Measurements from ENCODE around the gene GNL1. TPM values are rescaled to one million over a fixed set of nuclear protein-coding genes. Genes with fewer than 3 reads are reported as not detected.

Gene GNL1
- polyA plus RNA-seq, 1 donor (not counting 4 experiments of a cell fraction or from before 2014, with no cell fraction given), result 39.5 TPM

- TF ChIP-seq EZH2 (IDR thresholded peaks at IDR 0.05; ENCODE audit: low read length) (no peak), CTCF (optimal IDR thresholded peaks at IDR 0.05 in 1 of 3, IDR thresholded peaks at IDR 0.05 in 1 of 3, conservative IDR thresholded peaks at IDR 0.05 in 1 of 3; ENCODE audit: extremely low read depth in 1 of 3, insufficient read depth in 2 of 3, low read length in 3 of 3) (no peak)
- Histone ChIP-seq H3K9me1 (ENCODE audit: control insufficient read depth, extremely low read depth, insufficient read depth, low read length) (no peaks in the 10 kb centered on the region), H3K9ac (ENCODE audit: control insufficient read depth, extremely low read depth, insufficient read depth, low read length) (no peak overlapping the region), H3K27me3 (ENCODE audit: control insufficient read depth, extremely low read depth, insufficient read depth, low read length) (no peaks in the 10 kb centered on the region), H3K4me3 (ENCODE audit: control insufficient read depth in 2 of 3, extremely low read depth in 1 of 3, insufficient read depth in 2 of 3, low read depth in 1 of 3, low read length in 3 of 3) (no peak overlapping the region), H3K9me3 (ENCODE audit: control insufficient read depth, low read depth, low read length) (no peaks in the 10 kb centered on the region), H2AFZ (ENCODE audit: control insufficient read depth, low read length) (no peak overlapping the region), H4K20me1 (ENCODE audit: control insufficient read depth, extremely low read depth, insufficient read depth, low read length) (no peaks in the 10 kb centered on the region), H3K36me3 (ENCODE audit: control insufficient read depth in 2 of 2, extremely low read depth in 1 of 2, insufficient read depth in 2 of 2, low read length in 2 of 2) (peaks cover 6 to 7% of the 10 kb centered on the region in 2 experiments), H3K27ac (ENCODE audit: control insufficient read depth, insufficient read depth, low read length) (no peak overlapping the region), H3K4me1 (ENCODE audit: control insufficient read depth, extremely low read depth, insufficient read depth, low read length) (no peaks in the 10 kb centered on the region), H3K4me2 (ENCODE audit: control insufficient read depth, extremely low read depth, insufficient read depth, low read depth, low read length) (no peak overlapping the region), H3K79me2 (ENCODE audit: control insufficient read depth, insufficient read depth, low read length) (no peaks in the 10 kb centered on the region)
- dilution Hi-C loops (cut with MboI; ENCODE audit: extremely low pct_ligation_motif_present, low sequenced_read_pairs), result no loop called here
- DNase-seq (ENCODE audit: low read depth, low spot score) (no peak), FAIRE-seq (no peak)
Observed at GRCh38 chr6:30564114-30564513, 7.8 kb upstream of the GNL1 start.

GRCh38 chr6:30562470-30563425 is 6.5 kb upstream of the GNL1 start:
- no peak for TF ChIP-seq EZH2 (IDR thresholded peaks at IDR 0.05; ENCODE audit: low read length)
- no peak for TF ChIP-seq CTCF (optimal IDR thresholded peaks at IDR 0.05 in 1 of 3, IDR thresholded peaks at IDR 0.05 in 1 of 3, conservative IDR thresholded peaks at IDR 0.05 in 1 of 3; ENCODE audit: extremely low read depth in 1 of 3, insufficient read depth in 2 of 3, low read length in 3 of 3)
- Histone ChIP-seq H3K27ac (ENCODE audit: control insufficient read depth, insufficient read depth, low read length) (no peak overlapping the region), H3K9ac (ENCODE audit: control insufficient read depth, extremely low read depth, insufficient read depth, low read length) (no peak overlapping the region), H3K4me1 (ENCODE audit: control insufficient read depth, extremely low read depth, insufficient read depth, low read length) (peaks cover 5% of the 10 kb centered on the region), H3K36me3 (ENCODE audit: control insufficient read depth in 2 of 2, extremely low read depth in 1 of 2, insufficient read depth in 2 of 2, low read length in 2 of 2) (peaks cover 6 to 7% of the 10 kb centered on the region in 2 experiments), H3K4me2 (ENCODE audit: control insufficient read depth, extremely low read depth, insufficient read depth, low read depth, low read length) (no peak overlapping the region), H3K79me2 (ENCODE audit: control insufficient read depth, insufficient read depth, low read length) (peaks cover 8% of the 10 kb centered on the region), H2AFZ (ENCODE audit: control insufficient read depth, low read length) (no peak overlapping the region), H3K4me3 (ENCODE audit: control insufficient read depth in 2 of 3, extremely low read depth in 1 of 3, insufficient read depth in 2 of 3, low read depth in 1 of 3, low read length in 3 of 3) (no peak overlapping the region), H3K27me3 (ENCODE audit: control insufficient read depth, extremely low read depth, insufficient read depth, low read length) (no peaks in the 10 kb centered on the region), H3K9me3 (ENCODE audit: control insufficient read depth, low read depth, low read length) (no peaks in the 10 kb centered on the region), H4K20me1 (ENCODE audit: control insufficient read depth, extremely low read depth, insufficient read depth, low read length) (no peaks in the 10 kb centered on the region), H3K9me1 (ENCODE audit: control insufficient read depth, extremely low read depth, insufficient read depth, low read length) (peaks cover 2% of the 10 kb centered on the region)
- FAIRE-seq (no peak), DNase-seq (ENCODE audit: low read depth, low spot score) (no peak)
- dilution Hi-C loops (cut with MboI; ENCODE audit: extremely low pct_ligation_motif_present, low sequenced_read_pairs), result no loop called here
